Right lobe of liver (tissue), 6 donors: ENCODE results near the gene SCEL. TPM values are rescaled to one million over a fixed set of nuclear protein-coding genes. Genes with fewer than 3 reads are reported as not detected.

Experiments used
- ATAC-seq, 4 donors: fragments of 200-7000 bp; cut with Tn5 transposase; one replicate each; pipeline ENCODE4 v1.9.1; 2020; ENCODE audit warnings: mild to moderate bottlenecking in 4 of 4, moderate library complexity in 4 of 4
- DNase-seq, 3 donors: peaks; one replicate each; pipeline ENCODE4 v3.0.0-alpha.2; 2020
- H3K27ac ChIP-seq, 3 donors: fragments of 200-600 bp; one replicate each; pipeline ENCODE4 v1.8.0; 2022
- H3K27me3 ChIP-seq, 2 donors: fragments of 200-600 bp; one replicate each; pipeline ENCODE4 v1.8.0; 2022
- H3K36me3 ChIP-seq, 4 donors: fragments of 200-600 bp; sonication (generic) in 1 of 4; one replicate each; pipeline versions ENCODE4 v1.5.1 to v1.8.0; 2017 to 2022; ENCODE audit warnings: control low read depth in 1 of 4
- H3K4me1 ChIP-seq, 4 donors: fragments of 200-600 bp; sonication (generic) in 1 of 4; one replicate each; pipeline versions ENCODE4 v1.5.1 to v1.8.0; 2017 to 2022; ENCODE audit warnings: control low read depth in 1 of 4
- H3K4me3 ChIP-seq, 3 donors: fragments of 200-600 bp; one replicate each; pipeline ENCODE4 v1.8.0; 2022
- H3K9me3 ChIP-seq, 4 donors: fragments of 200-600 bp; sonication (generic) in 1 of 4; one replicate each; pipeline versions ENCODE4 v1.5.1 to v1.8.0; 2017 to 2022; ENCODE audit warnings: control low read depth in 1 of 4
- CTCF ChIP-seq, 4 donors: fragments of 200-600 bp in 3 of 4; fragments of 450-650 bp in 1 of 4; IDR thresholded peaks; one replicate each; pipeline versions ENCODE4 v1.5.1 to v1.8.0; 2016 to 2022; ENCODE audit warnings: antibody characterized with exemption in 4 of 4, mild to moderate bottlenecking in 2 of 4
- POLR2A ChIP-seq: fragments of 450-650 bp; IDR thresholded peaks from one replicate; pipeline ENCODE4 v1.6.1; 2017; ENCODE audit warnings: antibody characterized with exemption, mild to moderate bottlenecking
- WGBS: methylation state at CpG from one replicate; pipeline ENCODE4 v1.1.6; 2018; ENCODE audit warnings: low coverage, low lambda C conversion rate; ENCODE audit not compliant: insufficient coverage; ENCODE audit errors: missing lambda C conversion rate; 5-methylcytosine and 5-hydroxymethylcytosine counted together
- intact Hi-C, 2 donors: fragments of 100-400 bp; cut with DNase I; formaldehyde crosslinking; loops; one replicate each; pipeline versions ENCODE4 v1.11.2 to v1.14.1; 2022
- total RNA-seq, 6 experiments: library from RNA; depleted of rRNA in 2 of 6; stranded (reverse); fragments of >200 nt in 2 of 6; fragmentation: NEBNext Ultra II Directional in 3 of 6; extraction: Animal tissue kit (Norgen Biotek cat#: 25700) in 3 of 6; gene quantifications; one replicate each; pipeline versions ENCODE4 v1.1.0 to v1.2.4, GENCODE V29; 2016 to 2023
- donor health status: DM: no; HTN: yes; CAD: no.
- donor health status: DM: no; HTN: no; CAD: no.
- donor health status: DM: no; HTN: no; CAD: no.
- donor health status: DM: no; HTN: yes; CAD: no.
- donor health status: DM: no; HTN: yes; CAD: no.

Gene SCEL
- total RNA-seq, 6 experiments from 2014 or later = not detected

GRCh38 chr13:77519808-77520207 lies 15.7 kb upstream of the SCEL start:
- no peak for ATAC-seq
- DNase-seq = no peak
- intact Hi-C loops = no loop called here
- 56% methylated on average over 4 of the region's 4 CpGs for WGBS
- no peak overlapping the region for H3K27ac ChIP-seq
- no peaks in the 10 kb centered on the region for H3K9me3 ChIP-seq
- H3K4me3 ChIP-seq = no peak overlapping the region
- H3K36me3 ChIP-seq = no peaks in the 10 kb centered on the region
- TF ChIP-seq POLR2A (no peak), CTCF (IDR thresholded peaks at IDR 0.05) (no peak)
- no peaks in the 10 kb centered on the region for H3K4me1 ChIP-seq
- H3K27me3 ChIP-seq = no peaks in the 10 kb centered on the region

GRCh38 chr13:77521194-77521593 lies 14.3 kb upstream of the SCEL start:
- Histone ChIP-seq H3K9me3 (no peaks in the 10 kb centered on the region), H3K27me3 (no peaks in the 10 kb centered on the region), H3K36me3 (no peaks in the 10 kb centered on the region), H3K4me1 (no peaks in the 10 kb centered on the region), H3K4me3 (no peak overlapping the region), H3K27ac (no peak overlapping the region)
- DNase-seq (no peak), ATAC-seq (peak in 1 of 4 donors; percentile 20)
- intact Hi-C loops = no loop called here
- WGBS = 34% methylated on average over 2 of the region's 2 CpGs
- TF ChIP-seq POLR2A (no peak), CTCF (IDR thresholded peaks at IDR 0.05) (no peak)

GRCh38 chr13:77521595-77522367 lies 13.7 kb upstream of the SCEL start:
- intact Hi-C loops = no loop called here
- no peaks in the 10 kb centered on the region for H3K36me3 ChIP-seq
- no peak overlapping the region for H3K4me3 ChIP-seq
- TF ChIP-seq POLR2A (no peak), CTCF (IDR thresholded peaks at IDR 0.05) (no peak)
- H3K27me3 ChIP-seq = no peaks in the 10 kb centered on the region
- peak in 1 of 4 donors; percentile 17 for ATAC-seq
- no peaks in the 10 kb centered on the region for H3K4me1 ChIP-seq
- DNase-seq = no peak
- no peak overlapping the region for H3K27ac ChIP-seq
- WGBS = 19% methylated on average over 3 of the region's 3 CpGs
- H3K9me3 ChIP-seq = no peaks in the 10 kb centered on the region

GRCh38 chr13:77522444-77522843 lies 13.1 kb upstream of the SCEL start:
- no peak overlapping the region for H3K27ac ChIP-seq
- WGBS = 87% methylated on average over 3 of the region's 3 CpGs
- no peaks in the 10 kb centered on the region for H3K4me1 ChIP-seq
- H3K4me3 ChIP-seq = no peak overlapping the region
- ATAC-seq = no peak
- intact Hi-C loops = no loop called here
- H3K36me3 ChIP-seq = no peaks in the 10 kb centered on the region
- no peak for TF ChIP-seq POLR2A
- TF ChIP-seq CTCF (IDR thresholded peaks at IDR 0.05) = no peak
- DNase-seq = no peak
- no peaks in the 10 kb centered on the region for H3K27me3 ChIP-seq
- H3K9me3 ChIP-seq = no peaks in the 10 kb centered on the region
